PC-3 (cell line): ENCODE results near the gene LELP1. TPM values are rescaled to one million over a fixed set of nuclear protein-coding genes. Genes with fewer than 3 reads are reported as not detected.
A peak's percentile ranks its signal among the peaks of the same experiment; 100 is the strongest.
"Not testable (repeated sequence)": the region's sequence is repeated elsewhere in the genome, so short reads cannot be mapped to it uniquely, and the experiment has no call there.

Experiments used
- ATAC-seq: fragments of 200-7000 bp; cut with Tn5 transposase; 2 replicates; pipeline ENCODE4 v1.9.1; 2020; ENCODE audit warnings: mild to moderate bottlenecking, moderate library complexity
- BruUV-seq: library from RNA; stranded (reverse); fragments of 400-500 nt; replicated peaks from 2 replicates; lab custom pipeline; 2021; lab: Mats Ljungman, UMichigan
- CTCF ChIA-PET: fragments of 300-600 bp; sonication (Branson Sonifier 250); formaldehyde crosslinking; loops from one replicate; lab custom pipeline; 2022; ENCODE audit warnings: antibody characterized with exemption; lab: Charles Lee
- POLR2A ChIA-PET: fragments of 300-600 bp; sonication (Branson Sonifier 250); formaldehyde crosslinking; loops from one replicate; lab custom pipeline; 2022; ENCODE audit warnings: antibody characterized with exemption; ENCODE audit not compliant: unreplicated experiment; lab: Charles Lee
- DNase-seq: peaks from one replicate; pipeline ENCODE4 v3.0.0-alpha.2; 2015
- H2AFZ ChIP-seq: fragments of 300-600 bp; sonication (generic); 2 replicates; pipeline ENCODE4 v1.6.0; 2016; ENCODE audit warnings: antibody characterized with exemption, low read length
- H3F3A ChIP-seq: fragments of 300-600 bp; sonication (generic); one replicate; pipeline ENCODE4 v1.6.0; 2017; ENCODE audit warnings: antibody characterized with exemption, low read length, control low read depth, mild to moderate bottlenecking; ENCODE audit not compliant: unreplicated experiment
- H3K27ac ChIP-seq: fragments of 300-600 bp; sonication (generic); 2 replicates; pipeline ENCODE4 v1.5.1; 2016; ENCODE audit warnings: mild to moderate bottlenecking, low read length
- H3K27me3 ChIP-seq: fragments of 300-600 bp; sonication (generic); 2 replicates; pipeline ENCODE4 v1.6.1; 2016; ENCODE audit warnings: low read length, mixed read lengths
- H3K36me3 ChIP-seq: fragments of 300-600 bp; sonication (generic); 2 replicates; pipeline ENCODE4 v1.6.1; 2016; ENCODE audit warnings: low read depth, mixed run types, low read length, mixed read lengths
- H3K4me1 ChIP-seq: fragments of 300-600 bp; sonication (generic); 2 replicates; pipeline ENCODE4 v1.5.1; 2016; ENCODE audit warnings: low read length; ENCODE audit not compliant: insufficient read depth
- H3K4me2 ChIP-seq: fragments of 300-600 bp; sonication (generic); 2 replicates; pipeline ENCODE4 v1.6.0; 2016; ENCODE audit warnings: low read length
- H3K4me3 ChIP-seq: fragments of 300-600 bp; sonication (generic); 2 replicates; pipeline ENCODE4 v1.5.1; 2016; ENCODE audit warnings: mild to moderate bottlenecking, low read length, mixed read lengths
- H3K79me2 ChIP-seq: fragments of 300-600 bp; sonication (generic); 2 replicates; pipeline ENCODE4 v1.6.1; 2017; ENCODE audit warnings: low read length, mixed read lengths
- H3K9ac ChIP-seq: fragments of 300-600 bp; sonication (generic); 2 replicates; pipeline ENCODE4 v1.6.0; 2016; ENCODE audit warnings: mild to moderate bottlenecking, low read length
- H3K9me2 ChIP-seq: fragments of 300-600 bp; sonication (generic); replicated peaks from 2 replicates; pipeline ENCODE4 v1.6.1; 2016; ENCODE audit warnings: mixed run types, low read length, mixed read lengths
- H3K9me3 ChIP-seq: fragments of 300-600 bp; sonication (generic); 2 replicates; pipeline ENCODE4 v1.6.1; 2016; ENCODE audit warnings: low read length, mixed read lengths
- H4K20me1 ChIP-seq: fragments of 300-600 bp; sonication (generic); 2 replicates; pipeline ENCODE4 v1.6.1; 2016; ENCODE audit warnings: low read length, mixed read lengths
- EZH2 ChIP-seq: fragments of 300-600 bp; sonication (generic); IDR thresholded peaks from one replicate; pipeline ENCODE4 v1.6.1; 2017; ENCODE audit warnings: antibody characterized with exemption, mild to moderate bottlenecking, low read length; ENCODE audit not compliant: unreplicated experiment
- EZH2phosphoT487 ChIP-seq: fragments of 300-600 bp; sonication (generic); IDR thresholded peaks from 2 replicates; pipeline ENCODE4 v1.6.1; 2018; ENCODE audit warnings: mild to moderate bottlenecking, antibody characterized with exemption, low read length, borderline replicate concordance
- intact Hi-C: fragments of 100-400 bp; cut with micrococcal nuclease; formaldehyde crosslinking; loops from 2 replicates; pipeline ENCODE4 v1.9.0; 2023
- total RNA-seq: library from RNA; depleted of rRNA; stranded (reverse); fragments of >200 nt; gene quantifications from 2 replicates; pipeline ENCODE4 v1.2.3, GENCODE V29; 2014
- TF ChIP-seq, protein P1 (sequence below): fragments of 300-600 bp; sonication (generic); conservative IDR thresholded peaks from 2 replicates; pipeline ENCODE4 v1.5.1; 2017; ENCODE audit warnings: antibody characterized with exemption, low read depth, mild to moderate bottlenecking, low read length

Gene LELP1
- total RNA-seq, 1 experiment from 2014 or later, result not detected

- Histone ChIP-seq H3K27me3 (peaks cover 88% of the 10 kb centered on the region), H3K4me1 (no peaks in the 10 kb centered on the region), H3F3A (no peaks in the 10 kb centered on the region), H3K9me3 (no peaks in the 10 kb centered on the region), H3K4me2 (no peak overlapping the region), H3K4me3 (no peak overlapping the region), H3K79me2 (no peaks in the 10 kb centered on the region), H3K27ac (no peak overlapping the region), H4K20me1 (no peaks in the 10 kb centered on the region), H3K9me2 (no peaks in the 10 kb centered on the region), H3K36me3 (no peaks in the 10 kb centered on the region), H2AFZ (no peak overlapping the region), H3K9ac (no peak overlapping the region)
- no peak for ATAC-seq
- intact Hi-C loops, result no loop called here
- no peak for DNase-seq
- POLR2A ChIA-PET, result no interaction called here
- TF ChIP-seq EZH2 (no peak), EZH2phosphoT487 (no peak)
- TF ChIP-seq, protein P1, sequence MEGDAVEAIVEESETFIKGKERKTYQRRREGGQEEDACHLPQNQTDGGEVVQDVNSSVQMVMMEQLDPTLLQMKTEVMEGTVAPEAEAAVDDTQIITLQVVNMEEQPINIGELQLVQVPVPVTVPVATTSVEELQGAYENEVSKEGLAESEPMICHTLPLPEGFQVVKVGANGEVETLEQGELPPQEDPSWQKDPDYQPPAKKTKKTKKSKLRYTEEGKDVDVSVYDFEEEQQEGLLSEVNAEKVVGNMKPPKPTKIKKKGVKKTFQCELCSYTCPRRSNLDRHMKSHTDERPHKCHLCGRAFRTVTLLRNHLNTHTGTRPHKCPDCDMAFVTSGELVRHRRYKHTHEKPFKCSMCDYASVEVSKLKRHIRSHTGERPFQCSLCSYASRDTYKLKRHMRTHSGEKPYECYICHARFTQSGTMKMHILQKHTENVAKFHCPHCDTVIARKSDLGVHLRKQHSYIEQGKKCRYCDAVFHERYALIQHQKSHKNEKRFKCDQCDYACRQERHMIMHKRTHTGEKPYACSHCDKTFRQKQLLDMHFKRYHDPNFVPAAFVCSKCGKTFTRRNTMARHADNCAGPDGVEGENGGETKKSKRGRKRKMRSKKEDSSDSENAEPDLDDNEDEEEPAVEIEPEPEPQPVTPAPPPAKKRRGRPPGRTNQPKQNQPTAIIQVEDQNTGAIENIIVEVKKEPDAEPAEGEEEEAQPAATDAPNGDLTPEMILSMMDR, result no peak
- BruUV-seq, result no TSS peak
- CTCF ChIA-PET, result no interaction called here
Observed at GRCh38 chr1:153174624-153175023, 28.6 kb upstream of the LELP1 start.

DNA sequence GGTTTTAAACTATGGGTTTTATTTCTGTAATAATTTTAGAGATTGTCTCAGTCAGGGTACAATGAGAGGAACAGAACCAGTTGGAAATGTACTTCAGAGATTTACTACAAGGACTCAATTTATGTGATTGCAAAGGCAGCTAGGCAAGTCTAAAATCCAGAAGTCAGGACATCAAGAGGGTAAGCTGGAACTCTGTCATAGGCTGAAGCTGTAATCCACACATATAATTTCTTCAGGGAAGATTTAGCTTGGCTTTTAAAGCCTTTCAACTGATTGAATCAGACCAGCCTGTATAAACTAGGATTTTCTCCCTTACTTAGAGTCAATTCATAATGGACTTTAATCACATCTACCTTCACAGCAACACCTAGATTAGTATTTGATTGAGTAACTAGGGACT, 24.3 kb upstream of the LELP1 start:
- TF ChIP-seq, protein P1, result no peak
- TF ChIP-seq EZH2 (no peak), EZH2phosphoT487 (no peak)
- H3K4me3 ChIP-seq, result no peak overlapping the region
- DNase-seq (no peak), ATAC-seq (no peak)
- no peaks in the 10 kb centered on the region for H3K9me3 ChIP-seq
- no peaks in the 10 kb centered on the region for H3K9me2 ChIP-seq
- intact Hi-C loops, result no loop called here
- BruUV-seq, result no TSS peak
- ChIA-PET POLR2A (no interaction called here), CTCF (no interaction called here)
- no peak overlapping the region for H3K9ac ChIP-seq
- H3F3A ChIP-seq, result no peaks in the 10 kb centered on the region
- no peaks in the 10 kb centered on the region for H3K79me2 ChIP-seq
- no peak overlapping the region for H3K4me2 ChIP-seq
- no peaks in the 10 kb centered on the region for H3K36me3 ChIP-seq
- H3K27me3 ChIP-seq, result peaks cover 58% of the 10 kb centered on the region
- H2AFZ ChIP-seq, result no peak overlapping the region
- H3K27ac ChIP-seq, result no peak overlapping the region
- no peaks in the 10 kb centered on the region for H4K20me1 ChIP-seq
- no peaks in the 10 kb centered on the region for H3K4me1 ChIP-seq

DNA sequence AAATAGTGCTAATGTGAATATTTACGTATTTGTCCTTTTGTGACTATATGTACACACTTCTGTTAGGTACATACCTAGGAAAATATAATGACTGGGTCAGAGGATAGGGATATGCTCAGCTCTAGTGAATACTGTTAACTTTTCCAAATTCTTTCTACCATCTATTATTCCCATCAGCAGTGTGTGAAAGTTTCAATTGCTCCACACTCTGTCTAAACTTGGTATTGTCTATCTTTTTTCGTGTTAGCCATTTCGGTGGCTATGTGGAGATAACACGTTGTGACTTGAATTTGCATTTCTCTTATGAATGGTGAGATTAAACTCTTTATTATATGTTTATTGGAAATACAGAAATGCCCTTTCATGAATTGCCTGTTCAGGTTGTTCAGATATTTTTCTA, 22.7 kb upstream of the LELP1 start:
- Histone ChIP-seq H2AFZ (no peak overlapping the region), H3K9me3 (no peaks in the 10 kb centered on the region), H3K4me1 (no peaks in the 10 kb centered on the region), H3K9me2 (no peaks in the 10 kb centered on the region), H4K20me1 (no peaks in the 10 kb centered on the region), H3K36me3 (no peaks in the 10 kb centered on the region), H3K27ac (no peak overlapping the region), H3K4me2 (no peak overlapping the region), H3K4me3 (no peak overlapping the region), H3K9ac (no peak overlapping the region), H3F3A (no peaks in the 10 kb centered on the region), H3K79me2 (no peaks in the 10 kb centered on the region), H3K27me3 (peaks cover 42% of the 10 kb centered on the region)
- TF ChIP-seq EZH2 (no peak), EZH2phosphoT487 (no peak)
- TF ChIP-seq, protein P1, result peak; percentile 44
- no peak for ATAC-seq
- no TSS peak for BruUV-seq
- intact Hi-C loops, result no loop called here
- CTCF ChIA-PET, result no interaction called here
- POLR2A ChIA-PET, result no interaction called here
- no peak for DNase-seq

DNA sequence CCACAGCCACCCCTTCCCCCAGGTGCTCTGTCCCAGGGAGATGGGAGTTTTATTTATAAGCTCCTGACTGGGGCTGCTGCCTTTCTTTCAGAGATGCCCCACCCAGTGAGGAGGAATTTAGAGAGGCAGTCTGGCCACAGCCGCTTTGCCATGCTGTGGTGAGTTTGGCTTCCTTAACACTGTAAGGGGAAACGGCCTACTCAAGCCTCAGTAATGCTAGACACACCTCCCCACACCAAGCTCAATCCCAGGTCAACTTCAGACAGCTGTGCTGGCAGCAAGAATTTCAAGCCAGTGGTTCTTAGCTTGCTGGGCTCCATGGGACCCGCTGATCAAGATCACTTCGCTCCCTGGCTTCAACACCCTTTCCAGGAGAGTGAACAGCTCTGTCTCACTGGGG, 14.9 kb upstream of the LELP1 start:
- H3K36me3 ChIP-seq, CTCF ChIA-PET, H3K79me2 ChIP-seq, intact Hi-C loops, BruUV-seq, H3K4me3 ChIP-seq, H3K9me3 ChIP-seq, H4K20me1 ChIP-seq, H3K4me1 ChIP-seq, H3K9me2 ChIP-seq, H3F3A ChIP-seq, POLR2A ChIA-PET, H3K27me3 ChIP-seq, H3K27ac ChIP-seq, H2AFZ ChIP-seq, H3K9ac ChIP-seq, H3K4me2 ChIP-seq: not testable (repeated sequence)
- DNase-seq, result peak; percentile 33
- peak; percentile 42; the same call in 1 of the 2 replicates for ATAC-seq
